MCF 10A (cell line): Measurements from ENCODE around the gene DYNC1H1. TPM values are rescaled to one million over a fixed set of nuclear protein-coding genes. Genes with fewer than 3 reads are reported as not detected.

Source experiments
- BruUV-seq: library from RNA; stranded (reverse); fragments of 400-500 nt; replicated peaks from 2 replicates; lab custom pipeline; 2021; lab: Mats Ljungman, UMichigan
- CTCF ChIA-PET: fragments of 300-600 bp; sonication (Branson Sonifier 250); formaldehyde crosslinking; extraction: SDS; loops from one replicate; lab custom pipeline; 2021; ENCODE audit warnings: antibody characterized with exemption, inconsistent platforms; lab: Yijun Ruan, JAX
- POLR2A ChIA-PET: fragments of 300-600, 350-650 bp; sonication (Branson Sonifier 250); formaldehyde crosslinking; extraction: SDS; loops from one replicate; lab custom pipeline; 2020; ENCODE audit warnings: antibody characterized with exemption, inconsistent platforms; lab: Yijun Ruan, JAX
- DNase-seq: peaks from one replicate; pipeline ENCODE4 v3.0.0-alpha.2; 2018; ENCODE audit not compliant: unreplicated experiment
- H3K27ac Mint-ChIP-seq: one replicate; pipeline ENCODE4 v1.8.0; 2022; ENCODE audit warnings: mild to moderate bottlenecking, low read depth, mixed read lengths; ENCODE audit not compliant: unreplicated experiment
- H3K27me3 Mint-ChIP-seq: one replicate; pipeline ENCODE4 v1.8.0; 2022; ENCODE audit warnings: mixed read lengths; ENCODE audit not compliant: insufficient read depth, unreplicated experiment
- H3K36me3 Mint-ChIP-seq: one replicate; pipeline ENCODE4 v1.8.0; 2022; ENCODE audit warnings: mild to moderate bottlenecking, moderate library complexity, mixed read lengths; ENCODE audit not compliant: insufficient read depth, unreplicated experiment
- H3K4me1 Mint-ChIP-seq: one replicate; pipeline ENCODE4 v1.8.0; 2022; ENCODE audit warnings: mixed read lengths; ENCODE audit not compliant: insufficient read depth, unreplicated experiment
- H3K4me3 Mint-ChIP-seq: one replicate; pipeline ENCODE4 v1.8.0; 2022; ENCODE audit warnings: mild to moderate bottlenecking, moderate library complexity, mixed read lengths; ENCODE audit not compliant: unreplicated experiment
- H3K9me3 Mint-ChIP-seq: one replicate; pipeline ENCODE4 v1.8.0; 2022; ENCODE audit warnings: mixed read lengths; ENCODE audit not compliant: unreplicated experiment
- CTCF ChIP-seq: fragments of 200-600 bp; IDR thresholded peaks from one replicate; pipeline ENCODE4 v1.8.0; 2022; ENCODE audit warnings: antibody characterized with exemption, mild to moderate bottlenecking; ENCODE audit not compliant: unreplicated experiment
- intact Hi-C: fragments of 100-400 bp; cut with micrococcal nuclease; formaldehyde crosslinking; loops from 2 replicates; pipeline ENCODE4 v1.14.1; 2022
- total RNA-seq: library from RNA; stranded (reverse); gene quantifications from 2 replicates; pipeline ENCODE4 v1.2.3, GENCODE V29; 2022

The DYNC1H1 gene
- total RNA-seq, 1 experiment from 2014 or later = 704 TPM

GRCh38 chr14:101925152-101925551 is 39.2 kb upstream of the DYNC1H1 start:
- no peaks in the 10 kb centered on the region for H3K4me1 Mint-ChIP-seq
- H3K27me3 Mint-ChIP-seq = no peaks in the 10 kb centered on the region
- H3K27ac Mint-ChIP-seq = no peak overlapping the region
- CTCF ChIA-PET = no interaction called here
- DNase-seq = no peak
- peaks cover 60% of the 10 kb centered on the region for H3K36me3 Mint-ChIP-seq
- intact Hi-C loops = no loop called here
- BruUV-seq = no TSS peak
- H3K4me3 Mint-ChIP-seq = no peak overlapping the region
- TF ChIP-seq CTCF = no peak
- POLR2A ChIA-PET = no interaction called here
- H3K9me3 Mint-ChIP-seq = no peaks in the 10 kb centered on the region

GRCh38 chr14:101926085-101926484 is 38.3 kb upstream of the DYNC1H1 start:
- Mint-ChIP-seq H3K4me3 (no peak overlapping the region), H3K27ac (no peak overlapping the region), H3K36me3 (peaks cover 51% of the 10 kb centered on the region), H3K9me3 (no peaks in the 10 kb centered on the region), H3K4me1 (no peaks in the 10 kb centered on the region), H3K27me3 (no peaks in the 10 kb centered on the region)
- ChIA-PET CTCF (no interaction called here), POLR2A (interaction anchor here (0.7 kb wide), 1 partner anchor 262 kb away, joined by 3 read pairs; no protein-coding TSS in a partner anchor)
- no peak for TF ChIP-seq CTCF
- intact Hi-C loops = no loop called here
- BruUV-seq = no TSS peak
- DNase-seq = no peak

DNA sequence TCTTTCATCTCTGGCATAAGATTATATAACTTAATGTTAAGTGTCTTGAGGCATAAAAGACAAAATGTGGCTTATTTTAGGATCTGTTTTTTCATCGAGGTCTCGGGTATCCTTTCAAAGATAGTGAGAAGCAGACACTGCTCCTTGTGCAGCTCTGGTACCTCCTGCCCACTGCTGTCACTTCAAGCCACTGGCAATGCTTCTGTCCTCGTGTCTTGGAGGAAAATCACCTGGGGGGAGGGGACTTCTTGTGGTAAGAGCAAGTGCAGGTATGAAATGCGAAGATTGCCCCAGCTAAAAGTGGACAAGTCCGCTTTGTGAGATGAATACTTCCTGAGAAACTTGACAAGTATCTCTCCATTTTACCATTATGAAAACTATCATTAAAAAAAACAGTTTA is 37.8 kb upstream of the DYNC1H1 start:
- H3K27me3 Mint-ChIP-seq = no peaks in the 10 kb centered on the region
- H3K4me3 Mint-ChIP-seq = no peak overlapping the region
- intact Hi-C loops = no loop called here
- DNase-seq = no peak
- peaks cover 46% of the 10 kb centered on the region for H3K36me3 Mint-ChIP-seq
- no peak overlapping the region for H3K27ac Mint-ChIP-seq
- TSS peak; percentile 5 for BruUV-seq
- no peak for TF ChIP-seq CTCF
- H3K4me1 Mint-ChIP-seq = no peaks in the 10 kb centered on the region
- CTCF ChIA-PET = no interaction called here
- no peaks in the 10 kb centered on the region for H3K9me3 Mint-ChIP-seq
- POLR2A ChIA-PET = interaction anchor here (0.7 to 0.9 kb wide), 2 partner anchors 22 to 261 kb away, joined by 3 read pairs; no protein-coding TSS in a partner anchor

DNA sequence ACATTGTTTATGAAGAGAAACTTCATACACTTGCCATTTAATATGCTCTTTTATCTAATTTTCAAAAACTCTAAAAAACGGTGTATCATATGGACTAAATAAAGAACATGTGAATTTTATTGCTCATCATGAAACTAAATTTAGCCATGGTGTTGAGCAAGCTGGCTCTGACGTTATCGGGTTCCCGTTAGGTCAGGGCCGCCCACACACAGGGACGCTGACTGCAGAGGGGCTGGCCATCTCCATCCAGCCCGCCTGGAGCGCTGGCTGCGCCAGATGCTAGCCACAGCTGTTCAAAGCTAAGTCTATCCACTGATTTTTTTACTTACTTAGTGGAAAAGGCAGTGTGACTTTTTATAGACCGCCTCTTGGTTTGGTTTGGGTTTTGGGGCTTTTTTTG is 36.5 kb upstream of the DYNC1H1 start:
- DNase-seq = peak; percentile 46
- intact Hi-C loops = no loop called here
- H3K27ac Mint-ChIP-seq = no peak overlapping the region
- no peak overlapping the region for H3K4me3 Mint-ChIP-seq
- no peaks in the 10 kb centered on the region for H3K4me1 Mint-ChIP-seq
- ChIA-PET CTCF (no interaction called here), POLR2A (no interaction called here)
- no peak for TF ChIP-seq CTCF
- H3K9me3 Mint-ChIP-seq = no peaks in the 10 kb centered on the region
- no TSS peak for BruUV-seq
- peaks cover 38% of the 10 kb centered on the region for H3K36me3 Mint-ChIP-seq
- H3K27me3 Mint-ChIP-seq = no peaks in the 10 kb centered on the region
